Osteocyte (in vitro differentiated cells): ENCODE data around the gene CLIP2. TPM values are rescaled to one million over a fixed set of nuclear protein-coding genes. Genes with fewer than 3 reads are reported as not detected.
A peak's percentile ranks its signal among the peaks of the same experiment; 100 is the strongest.
"Not testable (repeated sequence)": the region's sequence is repeated elsewhere in the genome, so short reads cannot be mapped to it uniquely, and the experiment has no call there.

Experiments used
- DNase-seq: peaks from one replicate; pipeline ENCODE4 v3.0.0; 2021; ENCODE audit warnings: mixed read lengths; ENCODE audit not compliant: unreplicated experiment; ENCODE audit errors: extremely low spot score
- H3K27ac Mint-ChIP-seq: one replicate; pipeline ENCODE4 v1.8.0; 2021; ENCODE audit warnings: mild to moderate bottlenecking, mixed read lengths; ENCODE audit not compliant: unreplicated experiment
- H3K27me3 Mint-ChIP-seq: one replicate; pipeline ENCODE4 v1.8.0; 2021; ENCODE audit warnings: mixed read lengths; ENCODE audit not compliant: unreplicated experiment
- H3K36me3 Mint-ChIP-seq: one replicate; pipeline ENCODE4 v1.8.0; 2021; ENCODE audit warnings: mixed read lengths; ENCODE audit not compliant: unreplicated experiment
- H3K4me1 Mint-ChIP-seq: one replicate; pipeline ENCODE4 v1.8.0; 2021; ENCODE audit warnings: mixed read lengths; ENCODE audit not compliant: unreplicated experiment
- H3K4me3 Mint-ChIP-seq: one replicate; pipeline ENCODE4 v1.8.0; 2021; ENCODE audit warnings: mild to moderate bottlenecking, moderate library complexity, mixed read lengths; ENCODE audit not compliant: unreplicated experiment
- H3K9me3 Mint-ChIP-seq: one replicate; pipeline ENCODE4 v1.8.0; 2021; ENCODE audit warnings: mixed read lengths; ENCODE audit not compliant: unreplicated experiment
- CTCF ChIP-seq: fragments of 200-600 bp; sonication (generic); IDR thresholded peaks from 2 replicates; pipeline ENCODE4 v1.5.0; 2021; ENCODE audit warnings: antibody characterized with exemption, mild to moderate bottlenecking, moderate library complexity
- total RNA-seq: library from RNA; stranded (reverse); gene quantifications from 2 replicates; pipeline ENCODE4 v1.2.1, GENCODE V29; 2021

The CLIP2 gene
- total RNA-seq, 1 donor from 2014 or later, result 40.7 TPM

DNA sequence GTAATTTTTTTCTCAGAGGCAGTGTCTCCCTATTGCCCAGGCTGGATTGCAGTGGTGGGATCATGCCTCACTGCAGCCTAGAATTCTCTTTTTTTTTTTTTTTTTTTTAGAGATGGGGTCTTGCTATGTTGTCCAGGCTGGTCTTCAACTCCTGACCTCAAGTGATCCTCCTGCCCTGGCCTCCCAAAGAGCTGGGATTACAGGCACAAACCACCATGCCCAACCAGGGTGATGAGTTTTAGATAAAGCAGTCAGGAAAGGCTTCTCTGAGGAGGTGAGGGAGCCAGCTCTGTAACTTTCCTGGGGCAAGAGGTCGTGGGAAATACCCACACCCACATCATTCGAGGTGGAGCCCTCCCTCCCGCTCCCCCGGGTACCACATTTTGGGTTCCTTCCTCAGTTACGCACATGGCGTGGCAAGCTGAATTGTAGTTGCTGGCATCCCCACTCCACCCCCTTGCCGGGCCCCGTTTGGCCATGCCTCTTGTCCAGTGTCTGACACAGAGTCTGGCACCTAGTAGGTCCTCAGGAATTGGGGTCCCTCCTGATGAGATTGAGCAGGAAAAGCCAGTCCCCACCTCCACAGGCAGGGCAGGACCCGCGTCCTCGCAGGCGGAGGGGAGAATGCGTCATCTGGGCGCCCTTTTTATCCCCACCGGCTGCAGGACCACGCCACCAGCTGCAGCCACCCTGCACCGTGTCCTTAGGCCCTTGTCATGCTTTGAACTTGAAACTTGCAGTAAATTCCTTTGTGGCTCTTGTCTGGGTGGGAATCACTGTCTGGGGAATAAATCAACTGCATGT, 43.4 kb downstream of the CLIP2 start:
- no peaks in the 10 kb centered on the region for H3K27me3 Mint-ChIP-seq
- H3K4me3 Mint-ChIP-seq, result no peak overlapping the region
- no peaks in the 10 kb centered on the region for H3K9me3 Mint-ChIP-seq
- H3K27ac Mint-ChIP-seq, result no peak overlapping the region
- no peak for DNase-seq
- H3K36me3 Mint-ChIP-seq, result peaks cover 10% of the 10 kb centered on the region
- peaks cover 17% of the 10 kb centered on the region for H3K4me1 Mint-ChIP-seq
- no peak for TF ChIP-seq CTCF

DNA sequence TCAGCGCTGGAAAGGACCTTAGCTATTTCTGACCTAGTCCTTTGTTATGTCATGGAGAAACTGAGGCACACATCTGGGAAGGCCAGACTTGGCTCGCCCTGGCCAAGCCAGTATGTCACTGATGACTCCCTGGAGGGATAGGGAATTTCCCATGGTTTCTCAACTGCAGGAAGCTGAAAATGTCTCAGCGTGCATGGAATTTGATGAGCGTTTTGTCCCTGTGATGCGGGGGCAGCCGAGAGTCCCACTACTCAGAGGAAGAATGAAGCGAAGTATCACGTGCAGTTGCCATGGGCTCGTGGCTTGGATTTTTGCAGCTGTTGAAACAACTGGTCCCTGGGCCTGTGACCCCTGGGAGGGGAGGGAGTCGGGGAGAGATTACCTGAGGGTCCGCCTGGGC, 44.8 kb downstream of the CLIP2 start:
- Mint-ChIP-seq H3K9me3 (no peaks in the 10 kb centered on the region), H3K4me1 (peaks cover 17% of the 10 kb centered on the region), H3K27ac (peak overlapping the region; percentile 76), H3K4me3 (no peak overlapping the region), H3K36me3 (peaks cover 11% of the 10 kb centered on the region), H3K27me3 (no peaks in the 10 kb centered on the region)
- TF ChIP-seq CTCF, result no peak
- no peak for DNase-seq

DNA sequence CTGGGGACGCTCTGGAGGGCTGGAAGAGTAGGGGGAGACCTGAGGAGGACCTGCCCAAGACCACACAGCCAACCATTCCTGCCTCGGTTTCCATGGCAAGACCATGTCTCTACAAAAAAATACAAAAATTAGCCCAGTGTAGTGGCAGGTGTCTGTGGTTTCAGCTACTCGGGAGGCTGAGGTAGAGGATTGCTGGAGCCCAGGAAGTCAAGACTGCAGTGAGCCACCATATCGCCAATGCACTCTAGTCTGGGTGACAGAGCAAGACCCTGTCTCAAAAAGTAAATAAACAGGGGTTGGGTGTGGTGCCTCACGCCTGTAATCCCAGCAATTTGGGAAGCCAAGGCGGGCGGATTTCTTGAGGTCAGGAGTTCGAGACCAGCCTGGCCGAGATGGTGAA, 48.7 kb downstream of the CLIP2 start:
- H3K27ac Mint-ChIP-seq, result no peak overlapping the region
- TF ChIP-seq CTCF, result no peak
- peaks cover 7% of the 10 kb centered on the region for H3K36me3 Mint-ChIP-seq

GRCh38 chr7:74338366-74339108, 49.3 kb downstream of the CLIP2 start:
- H3K4me1 Mint-ChIP-seq, result peaks cover 13% of the 10 kb centered on the region
- no peak overlapping the region for H3K27ac Mint-ChIP-seq
- no peaks in the 10 kb centered on the region for H3K9me3 Mint-ChIP-seq
- H3K36me3 Mint-ChIP-seq, result peaks cover 10% of the 10 kb centered on the region
- H3K27me3 Mint-ChIP-seq, result no peaks in the 10 kb centered on the region
- DNase-seq, result no peak
- no peak for TF ChIP-seq CTCF
- H3K4me3 Mint-ChIP-seq, result no peak overlapping the region

More for the DNA sequence above, 48.7 kb downstream of the CLIP2 start:
- Mint-ChIP-seq H3K9me3 (no peaks in the 10 kb centered on the region), H3K4me1 (peaks cover 11% of the 10 kb centered on the region), H3K4me3 (no peak overlapping the region), H3K27me3 (no peaks in the 10 kb centered on the region)
- DNase-seq, result no peak

DNA sequence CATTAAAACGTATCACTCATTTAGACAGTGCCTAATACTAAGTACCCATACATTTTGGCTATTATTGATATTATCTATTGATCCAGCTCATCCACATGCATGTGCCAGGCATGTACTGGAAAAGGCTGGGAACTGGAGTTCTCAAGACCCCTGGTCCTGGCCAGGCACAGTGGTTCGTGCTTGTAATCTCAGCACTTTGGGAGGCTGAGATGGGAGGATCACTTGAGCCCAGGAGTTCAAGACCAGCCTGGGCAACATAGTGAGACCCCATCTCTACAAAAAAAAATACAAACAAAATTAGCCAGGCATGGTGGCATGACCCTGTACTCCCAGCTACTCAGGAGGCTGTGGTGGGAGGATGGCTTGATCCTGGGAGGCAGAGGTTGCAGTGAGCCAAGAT, 50.4 kb downstream of the CLIP2 start:
- Mint-ChIP-seq H3K36me3 (peaks cover 10% of the 10 kb centered on the region), H3K4me1 (peaks cover 10% of the 10 kb centered on the region)
- not testable (repeated sequence) for H3K27me3 Mint-ChIP-seq, DNase-seq, H3K9me3 Mint-ChIP-seq, H3K4me3 Mint-ChIP-seq, H3K27ac Mint-ChIP-seq
